NCI-H2107 treated with DMSO at 0.1 percent for 48 hours (cell line): Measurements from ENCODE around the gene SHISA6.

Source experiments
- DNase-seq: peaks from one replicate; lab custom pipeline; 2025; ENCODE audit not compliant: unreplicated experiment; lab: John Stamatoyannopoulos, UW

The SHISA6 gene

DNA sequence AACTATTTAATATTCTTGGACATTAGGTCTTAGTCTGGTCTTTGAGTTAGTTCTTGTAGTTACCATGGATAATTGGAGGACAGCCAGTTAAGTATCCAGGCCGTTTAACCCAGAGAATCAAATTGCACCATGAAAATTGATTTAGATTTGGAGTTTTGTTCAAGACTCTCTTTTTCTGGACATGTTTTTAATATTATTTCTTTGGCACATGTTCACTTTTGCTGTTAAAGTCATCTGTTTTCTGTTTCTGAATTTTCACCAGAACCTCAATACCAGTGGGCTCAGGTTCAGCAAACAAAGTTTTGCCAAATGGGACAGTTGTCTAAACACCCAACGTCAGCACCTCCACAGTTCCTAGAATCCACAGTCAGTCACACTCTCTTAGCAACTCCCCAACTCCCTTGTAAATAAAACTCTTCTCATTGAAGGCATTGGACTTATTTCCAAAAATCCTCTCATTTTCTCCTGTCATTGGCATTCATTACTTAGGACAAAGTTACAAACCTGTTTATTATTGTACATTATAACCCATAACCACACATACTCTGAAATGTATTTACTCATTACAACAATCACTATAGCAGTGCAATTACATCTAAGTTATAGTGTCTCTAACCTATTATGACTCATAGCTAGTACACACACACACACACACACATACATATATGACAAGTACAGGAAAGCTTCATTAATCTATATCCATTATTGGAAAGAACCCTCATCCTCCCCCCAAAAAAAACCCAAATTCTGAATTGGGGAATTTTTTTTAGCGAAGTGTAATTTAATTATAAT is 323.8 kb downstream of the SHISA6 start:
- DNase-seq, result no peak

DNA sequence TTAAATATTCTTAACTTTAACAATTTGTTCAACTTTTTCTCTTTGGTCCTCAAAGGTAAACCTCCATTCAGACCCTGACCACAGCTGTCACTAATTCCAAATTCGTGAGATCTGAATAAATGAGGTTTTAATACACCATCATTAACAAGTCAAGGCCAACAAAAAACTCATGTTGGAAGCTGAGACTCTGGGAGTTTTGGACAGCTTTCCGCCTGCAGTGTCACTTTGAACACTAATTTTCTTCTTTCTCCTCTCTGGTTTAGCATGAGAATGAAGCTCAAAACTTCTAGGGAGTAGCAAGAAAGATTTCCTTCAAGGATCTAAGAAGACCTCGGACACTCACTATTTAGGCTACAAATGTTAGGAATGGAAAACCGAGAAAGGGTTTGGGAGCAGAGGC is 324.6 kb downstream of the SHISA6 start:
- no peak for DNase-seq

DNA sequence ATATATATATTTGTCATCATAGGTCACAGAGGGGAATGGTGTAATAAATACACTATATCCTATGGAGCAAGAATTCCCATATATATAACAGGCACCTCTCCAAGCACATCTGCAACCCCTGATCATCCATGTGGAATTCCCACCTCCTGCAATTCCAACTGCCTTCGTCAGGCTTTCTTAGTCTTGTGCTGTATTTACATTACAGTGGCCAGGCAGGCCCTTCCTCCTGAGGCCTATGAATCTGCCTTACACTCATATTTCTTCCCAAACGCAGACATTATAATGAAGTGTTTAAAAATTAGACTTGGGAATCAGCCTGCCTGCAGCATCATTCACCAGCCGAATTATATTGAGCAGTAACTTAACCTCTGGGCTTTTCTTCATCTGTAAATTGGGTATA is 338.0 kb downstream of the SHISA6 start:
- no peak for DNase-seq

DNA sequence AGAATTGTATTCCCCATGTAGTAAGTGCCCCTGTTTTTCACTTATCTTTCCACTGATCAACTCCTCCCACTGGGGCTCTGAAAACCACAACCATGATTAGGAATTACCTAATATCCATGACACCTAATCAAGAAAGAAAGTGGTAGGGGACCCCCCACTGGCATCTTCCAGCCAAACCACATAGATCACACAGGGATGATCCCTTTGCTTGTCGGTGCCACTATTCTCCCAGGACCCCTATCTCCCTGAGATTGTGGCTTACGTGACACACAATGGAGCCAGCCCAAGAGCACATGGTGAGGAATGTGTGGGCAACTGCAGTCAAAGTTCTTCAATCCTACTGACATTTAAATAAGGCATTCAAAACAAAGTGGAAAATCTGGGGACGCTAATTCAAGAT is 339.7 kb downstream of the SHISA6 start:
- DNase-seq, result no peak

DNA sequence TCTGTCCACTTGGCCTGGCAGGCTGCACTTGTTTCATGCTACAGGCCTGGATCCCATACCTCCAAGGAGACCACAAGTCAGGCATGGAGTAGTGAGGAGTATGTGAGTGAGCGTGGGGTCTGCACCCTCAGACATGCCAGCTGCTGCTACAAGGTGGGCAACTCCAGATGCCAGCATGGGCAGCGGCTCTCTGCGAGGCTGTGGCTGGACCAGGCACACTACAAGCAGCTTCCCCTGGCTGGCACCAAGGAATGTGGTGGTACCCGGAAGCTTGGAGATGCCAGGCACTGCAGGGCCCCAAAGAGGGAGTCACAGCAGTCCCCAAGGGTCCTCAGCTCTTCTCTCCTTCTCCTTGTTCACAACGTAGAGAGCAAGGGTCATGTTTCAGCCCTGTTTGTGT is 341.2 kb downstream of the SHISA6 start:
- no peak for DNase-seq

DNA sequence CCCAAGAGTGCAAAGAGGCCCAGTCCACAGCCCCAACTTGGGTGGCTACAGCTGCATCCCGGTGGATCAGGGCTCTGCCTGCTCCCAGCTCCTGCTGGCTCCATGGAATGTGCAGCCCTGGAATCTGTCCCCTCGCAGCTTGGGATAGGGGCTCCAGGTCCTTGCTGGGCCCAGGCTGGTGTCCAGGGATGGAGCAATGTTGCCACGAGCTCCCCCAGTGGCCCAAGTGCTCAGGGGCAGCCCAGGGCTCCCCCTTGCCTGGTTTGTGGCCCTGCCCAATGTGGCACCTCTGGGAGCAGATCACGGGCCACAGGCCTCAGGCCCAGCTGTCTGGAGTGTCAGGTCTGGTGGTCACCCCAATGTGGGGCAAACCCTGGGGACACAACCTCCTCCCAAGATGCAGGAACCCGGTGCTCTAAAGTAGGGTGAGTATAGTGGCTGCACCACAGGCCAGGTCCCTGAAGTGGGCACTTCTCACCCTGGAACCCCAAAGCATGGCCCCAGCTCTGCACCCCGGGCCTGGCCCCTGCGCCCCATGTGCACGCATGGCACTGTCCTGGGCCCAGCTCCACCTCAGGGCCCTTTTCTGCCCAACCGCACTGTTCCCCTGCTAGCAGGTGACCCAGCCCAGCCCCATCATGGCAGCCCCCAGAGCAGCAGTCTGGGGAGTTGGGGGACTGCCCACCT is 342.4 kb downstream of the SHISA6 start:
- DNase-seq, result no peak

DNA sequence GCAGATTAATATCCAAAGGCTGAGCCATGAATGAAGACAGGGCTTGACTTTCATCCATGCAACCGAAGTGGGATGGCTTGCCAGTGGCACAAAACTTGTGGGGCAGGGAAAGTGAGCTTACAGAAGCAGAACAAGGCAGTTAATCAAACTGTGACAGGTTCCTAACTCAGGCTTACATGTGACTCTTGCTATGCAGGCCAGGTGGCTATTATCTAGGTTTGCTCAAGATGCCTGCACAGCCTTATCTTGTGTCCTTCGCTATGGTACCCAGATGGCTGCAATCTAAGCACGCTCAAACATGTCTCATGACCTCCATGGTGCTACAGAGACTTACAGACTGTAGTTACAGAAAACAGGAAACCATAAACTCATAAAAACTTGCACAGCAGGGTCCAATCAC is 348.7 kb downstream of the SHISA6 start:
- DNase-seq, result no peak

DNA sequence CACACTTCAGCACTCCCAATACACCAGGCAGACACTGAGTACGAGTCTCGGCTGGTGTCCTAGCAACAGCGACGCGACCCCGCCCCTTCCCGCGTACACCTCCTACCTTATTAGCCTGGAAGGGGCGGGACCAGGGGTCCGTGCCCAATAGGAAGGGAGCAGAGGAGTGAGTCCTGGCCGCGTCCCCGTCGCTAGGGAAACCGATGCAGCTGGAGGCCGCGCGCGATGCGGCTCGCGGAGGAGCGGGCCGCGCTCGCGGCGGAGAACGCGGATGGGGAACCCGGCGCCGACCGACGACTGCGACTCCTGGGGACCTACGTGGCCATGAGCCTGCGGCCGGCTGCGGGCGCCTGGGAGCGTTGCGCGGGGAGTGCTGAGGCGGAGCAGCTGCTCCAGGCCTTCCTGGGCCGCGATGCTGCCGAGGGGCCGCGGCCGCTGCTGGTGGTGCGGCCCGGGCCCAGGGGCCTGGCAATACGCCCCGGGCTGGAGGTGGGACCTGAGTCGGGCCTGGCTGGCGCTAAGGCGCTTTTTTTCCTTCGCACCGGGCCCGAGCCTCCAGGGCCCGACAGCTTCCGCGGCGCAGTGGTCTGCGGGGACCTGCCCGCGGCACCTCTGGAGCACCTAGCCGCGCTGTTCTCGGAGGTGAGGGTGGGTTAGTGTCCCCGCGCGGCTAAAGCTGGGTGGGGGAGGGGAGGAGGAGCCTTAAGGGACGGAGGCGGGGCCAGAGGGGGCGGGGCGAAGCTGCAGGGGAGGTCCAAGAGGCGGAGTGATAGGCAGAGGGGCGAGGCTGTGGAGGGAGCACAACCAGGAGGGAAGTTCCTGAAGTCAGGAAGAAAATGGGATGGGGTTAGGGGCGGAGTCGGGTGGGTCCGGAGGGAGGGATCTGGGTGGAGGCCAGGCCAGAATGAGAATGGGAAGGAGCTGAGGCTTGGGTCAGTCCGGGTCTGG is 357.5 kb downstream of the SHISA6 start, which contains the start of gene DNAH9:
TSS of gene DNAH9 (plus strand) at position 197 of the 948 bp plus-strand sequence. CDS start at position 226, 29 bp downstream.
- no peak for DNase-seq

DNA sequence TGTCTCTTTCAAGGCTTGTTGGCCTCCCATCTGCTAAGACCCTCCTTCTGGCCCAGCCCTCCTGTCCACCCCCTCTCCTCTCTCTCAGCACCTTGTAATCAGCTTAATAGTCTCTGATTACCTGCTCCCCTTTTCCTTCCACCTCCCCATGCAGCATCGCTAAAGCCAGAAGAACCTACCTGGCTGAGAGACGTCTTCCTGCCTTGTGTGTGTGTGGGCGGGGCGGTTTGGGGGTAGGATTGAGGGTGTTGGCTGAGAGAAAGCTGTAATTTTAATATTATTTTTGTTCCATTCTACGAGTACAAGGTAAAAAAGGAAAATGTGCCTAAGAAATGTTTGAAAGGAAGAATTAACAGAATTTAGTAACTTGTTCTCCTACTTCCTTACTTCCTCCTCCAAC is 360.6 kb downstream of the SHISA6 start:
- no peak for DNase-seq

DNA sequence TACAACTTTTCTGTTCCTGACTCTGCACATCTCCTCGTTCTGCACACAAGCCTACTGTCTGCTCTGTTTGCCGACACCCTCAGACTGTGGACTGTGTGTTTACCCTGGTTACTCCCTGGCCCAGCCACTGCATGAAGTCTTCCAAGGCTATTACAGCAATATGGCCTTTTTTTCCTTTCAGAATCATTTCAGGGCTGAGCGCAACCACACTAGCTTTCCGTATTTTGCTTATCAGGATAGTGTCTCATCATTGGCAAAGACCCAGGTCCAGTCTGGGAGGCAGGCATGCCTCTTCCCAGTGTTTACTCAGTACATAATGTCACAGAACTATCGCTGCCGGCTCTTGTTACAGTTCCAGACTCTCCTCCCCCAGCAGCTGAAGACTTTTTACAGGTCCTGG is 367.4 kb downstream of the SHISA6 start:
- no peak for DNase-seq

DNA sequence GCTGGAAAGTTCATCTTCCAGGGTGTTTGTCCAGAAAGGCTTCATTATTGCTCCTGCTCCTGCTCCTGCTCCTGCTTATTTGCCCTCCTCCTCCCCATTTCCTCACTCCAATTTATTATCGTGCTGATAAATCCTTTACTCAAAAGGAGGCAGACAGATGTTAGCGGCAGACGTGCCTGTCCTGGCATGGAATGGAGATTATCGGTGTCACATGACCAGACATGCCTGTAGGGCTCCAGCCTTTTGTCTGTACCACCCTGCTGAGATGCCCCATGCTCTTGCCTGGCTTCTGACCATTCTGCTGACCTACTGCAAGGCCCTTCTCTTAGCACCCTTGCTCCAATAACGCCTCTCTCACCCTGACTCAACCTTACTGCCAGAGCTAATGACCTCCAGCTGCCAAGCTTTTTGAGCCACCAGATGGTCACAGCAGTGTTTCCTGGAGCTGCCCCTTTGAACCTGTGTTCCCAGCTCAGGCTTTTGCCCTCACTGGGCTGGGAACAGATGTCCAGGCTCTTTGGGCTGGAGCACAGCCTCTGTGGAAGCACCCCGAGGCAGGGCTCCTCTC is 370.1 kb downstream of the SHISA6 start:
- no peak for DNase-seq

DNA sequence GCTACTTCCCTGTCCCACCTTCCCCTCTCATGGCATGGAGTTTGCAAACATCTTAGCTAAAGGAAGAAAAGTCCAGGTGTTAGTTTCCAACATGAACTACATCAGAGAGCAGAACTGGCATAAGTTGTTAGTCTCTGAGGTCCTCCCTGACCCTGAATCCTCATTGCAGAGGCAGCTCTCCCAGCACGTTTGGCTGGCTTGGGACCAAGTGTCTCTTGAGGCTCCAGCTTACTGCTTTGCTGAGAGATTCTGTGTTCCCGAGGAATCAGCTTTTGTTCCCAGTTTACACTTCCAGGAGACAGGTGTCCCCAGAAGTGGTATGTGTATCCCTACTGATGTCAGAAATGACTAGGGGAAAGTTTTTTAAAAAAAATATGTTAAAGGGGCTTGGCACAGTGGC is 371.9 kb downstream of the SHISA6 start:
- no peak for DNase-seq
